ENCODE measurements around the gene LY6G5C. TPM values are rescaled to one million over a fixed set of nuclear protein-coding genes. Genes with fewer than 3 reads are reported as not detected.

The LY6G5C gene
- total RNA-seq, 1 experiment from 2014 or later = 2.6 TPM

- no peak overlapping the region for H3K4me2 ChIP-seq
- ChIA-PET POLR2A (ENCODE audit: unreplicated experiment) (no interaction called here), CTCF (interaction anchor here (0.6 to 0.7 kb wide), 2 partner anchors 17 to 56 kb away, joined by 3 to 6 read pairs; no protein-coding TSS in a partner anchor)
- TF ChIP-seq EZH2 (IDR thresholded peaks at IDR 0.05; ENCODE audit: low read depth) = no peak
- TF ChIP-seq CTCF (conservative IDR thresholded peaks at IDR 0.05) = no peak
- no peak overlapping the region for H3K27ac ChIP-seq
- peaks cover 3% of the 10 kb centered on the region; the same call in 1 of the 2 replicates for H3K36me3 ChIP-seq (ENCODE audit: low read depth)
- no peaks in the 10 kb centered on the region for H3K9me3 ChIP-seq (ENCODE audit: insufficient read depth, low read depth)
- intact Hi-C loops (cut with micrococcal nuclease; ENCODE audit: unreplicated experiment) = no loop called here
- no peaks in the 10 kb centered on the region for H3K9me2 ChIP-seq (ENCODE audit: insufficient read depth)
- H4K20me1 ChIP-seq (ENCODE audit: insufficient read depth) = no peaks in the 10 kb centered on the region; the same call in 1 of the 2 replicates
- H3K4me3 ChIP-seq = no peak overlapping the region
- H3F3A ChIP-seq (ENCODE audit: insufficient read depth, low read depth) = no peaks in the 10 kb centered on the region; the same call in 1 of the 2 replicates
- H3K27me3 ChIP-seq (ENCODE audit: insufficient read depth, low read depth) = no peaks in the 10 kb centered on the region
- no peak for DNase-seq
- H3K79me2 ChIP-seq (ENCODE audit: low read depth) = no peaks in the 10 kb centered on the region
- no peak overlapping the region for H2AFZ ChIP-seq
- no peaks in the 10 kb centered on the region; the same call in 1 of the 2 replicates for H3K4me1 ChIP-seq (replicated peaks; ENCODE audit: insufficient read depth)
- BruUV-seq (replicated peaks) = no TSS peak
Observed at GRCh38 chr6:31693535-31693934, 12.7 kb upstream of the LY6G5C start.

- no TSS peak for BruUV-seq (replicated peaks)
- POLR2A ChIA-PET (ENCODE audit: unreplicated experiment) = no interaction called here
- Histone ChIP-seq H3K27ac (no peak overlapping the region), H3K9me2 (ENCODE audit: insufficient read depth) (no peaks in the 10 kb centered on the region), H4K20me1 (ENCODE audit: insufficient read depth) (no peaks in the 10 kb centered on the region; the same call in 1 of the 2 replicates), H3K9me3 (ENCODE audit: insufficient read depth, low read depth) (no peaks in the 10 kb centered on the region), H3K4me3 (no peak overlapping the region), H3F3A (ENCODE audit: insufficient read depth, low read depth) (no peaks in the 10 kb centered on the region; the same call in 1 of the 2 replicates), H2AFZ (no peak overlapping the region), H3K36me3 (ENCODE audit: low read depth) (peaks cover 3% of the 10 kb centered on the region; the same call in 1 of the 2 replicates), H3K4me1 (replicated peaks; ENCODE audit: insufficient read depth) (no peaks in the 10 kb centered on the region; the same call in 1 of the 2 replicates), H3K27me3 (ENCODE audit: insufficient read depth, low read depth) (no peaks in the 10 kb centered on the region), H3K4me2 (no peak overlapping the region), H3K79me2 (ENCODE audit: low read depth) (no peaks in the 10 kb centered on the region)
- CTCF ChIA-PET = no interaction called here
- intact Hi-C loops (cut with micrococcal nuclease; ENCODE audit: unreplicated experiment) = no loop called here
- no peak for DNase-seq
- TF ChIP-seq EZH2 (IDR thresholded peaks at IDR 0.05; ENCODE audit: low read depth) (no peak), CTCF (conservative IDR thresholded peaks at IDR 0.05) (no peak)
Observed at GRCh38 chr6:31692886-31693285, 12.0 kb upstream of the LY6G5C start.

- no peaks in the 10 kb centered on the region; the same call in 1 of the 2 replicates for H3F3A ChIP-seq (ENCODE audit: insufficient read depth, low read depth)
- no peaks in the 10 kb centered on the region for H3K9me3 ChIP-seq (ENCODE audit: insufficient read depth, low read depth)
- no TSS peak for BruUV-seq (replicated peaks)
- intact Hi-C loops (cut with micrococcal nuclease; ENCODE audit: unreplicated experiment) = no loop called here
- H4K20me1 ChIP-seq (ENCODE audit: insufficient read depth) = no peaks in the 10 kb centered on the region
- no peak for DNase-seq
- no peak overlapping the region for H3K27ac ChIP-seq
- H3K27me3 ChIP-seq (ENCODE audit: insufficient read depth, low read depth) = no peaks in the 10 kb centered on the region
- H3K36me3 ChIP-seq (ENCODE audit: low read depth) = peaks cover 3% of the 10 kb centered on the region; the same call in 1 of the 2 replicates
- no peak overlapping the region for H2AFZ ChIP-seq
- no peak for TF ChIP-seq CTCF (conservative IDR thresholded peaks at IDR 0.05)
- TF ChIP-seq EZH2 (IDR thresholded peaks at IDR 0.05; ENCODE audit: low read depth) = no peak
- ChIA-PET CTCF (no interaction called here), POLR2A (ENCODE audit: unreplicated experiment) (no interaction called here)
- H3K79me2 ChIP-seq (ENCODE audit: low read depth) = no peaks in the 10 kb centered on the region
- H3K4me2 ChIP-seq = no peak overlapping the region
- H3K4me1 ChIP-seq (replicated peaks; ENCODE audit: insufficient read depth) = no peaks in the 10 kb centered on the region; the same call in 1 of the 2 replicates
- no peaks in the 10 kb centered on the region for H3K9me2 ChIP-seq (ENCODE audit: insufficient read depth)
- no peak overlapping the region for H3K4me3 ChIP-seq
Observed at GRCh38 chr6:31692353-31692752, 11.5 kb upstream of the LY6G5C start.

All from PC-9 (cell line).